GF-D8 (cell line): ENCODE results near the gene SYCE1L.
"Not testable (repeated sequence)": the region's sequence is repeated elsewhere in the genome, so short reads cannot be mapped to it uniquely, and the experiment has no call there.

Experiments
- DNase-seq: peaks from one replicate; lab custom pipeline; 2025; lab: John Stamatoyannopoulos, UW

The SYCE1L gene

GRCh38 chr16:77206533-77206932, 7.3 kb downstream of the SYCE1L start:
- DNase-seq, result no peak

DNA sequence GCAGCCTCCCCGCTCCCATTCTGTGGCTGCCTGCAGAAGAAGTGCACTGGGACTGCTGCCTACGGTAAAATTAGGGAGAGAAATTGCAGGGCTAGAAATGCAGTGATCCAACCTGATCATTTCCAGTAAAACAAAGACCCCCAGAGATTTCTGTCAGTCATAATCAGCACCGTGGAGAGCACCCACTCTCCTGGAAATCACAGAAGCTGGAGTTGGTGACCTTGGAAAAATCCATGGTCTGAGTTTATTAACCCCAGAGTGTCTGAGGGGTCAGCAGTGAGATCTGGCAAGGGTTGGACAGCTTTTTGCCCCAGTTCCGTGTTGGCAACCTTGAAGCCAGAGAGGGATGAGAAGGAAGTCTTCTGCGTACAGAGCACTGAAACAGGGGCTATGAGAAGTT, 7.8 kb downstream of the SYCE1L start:
- no peak for DNase-seq

DNA sequence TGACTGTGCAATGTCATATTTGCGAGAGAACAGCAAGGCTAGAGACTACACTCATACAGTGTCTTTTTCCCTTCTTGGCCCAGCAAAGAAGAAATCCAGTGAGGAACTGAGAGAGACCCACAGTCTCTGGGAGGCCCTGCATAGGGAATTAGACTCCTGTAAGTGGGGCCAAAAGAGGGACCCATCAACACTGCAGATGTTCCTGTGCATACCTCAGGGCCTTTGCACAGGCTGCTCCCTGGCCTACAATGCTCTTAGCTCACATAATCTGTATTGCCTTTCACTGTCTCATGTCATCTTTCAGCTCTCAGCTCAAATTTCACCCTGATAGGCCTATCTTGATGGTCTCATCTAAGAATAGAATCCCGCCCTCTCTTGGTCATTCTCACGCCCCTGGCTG, 9.2 kb downstream of the SYCE1L start:
- DNase-seq, result no peak

DNA sequence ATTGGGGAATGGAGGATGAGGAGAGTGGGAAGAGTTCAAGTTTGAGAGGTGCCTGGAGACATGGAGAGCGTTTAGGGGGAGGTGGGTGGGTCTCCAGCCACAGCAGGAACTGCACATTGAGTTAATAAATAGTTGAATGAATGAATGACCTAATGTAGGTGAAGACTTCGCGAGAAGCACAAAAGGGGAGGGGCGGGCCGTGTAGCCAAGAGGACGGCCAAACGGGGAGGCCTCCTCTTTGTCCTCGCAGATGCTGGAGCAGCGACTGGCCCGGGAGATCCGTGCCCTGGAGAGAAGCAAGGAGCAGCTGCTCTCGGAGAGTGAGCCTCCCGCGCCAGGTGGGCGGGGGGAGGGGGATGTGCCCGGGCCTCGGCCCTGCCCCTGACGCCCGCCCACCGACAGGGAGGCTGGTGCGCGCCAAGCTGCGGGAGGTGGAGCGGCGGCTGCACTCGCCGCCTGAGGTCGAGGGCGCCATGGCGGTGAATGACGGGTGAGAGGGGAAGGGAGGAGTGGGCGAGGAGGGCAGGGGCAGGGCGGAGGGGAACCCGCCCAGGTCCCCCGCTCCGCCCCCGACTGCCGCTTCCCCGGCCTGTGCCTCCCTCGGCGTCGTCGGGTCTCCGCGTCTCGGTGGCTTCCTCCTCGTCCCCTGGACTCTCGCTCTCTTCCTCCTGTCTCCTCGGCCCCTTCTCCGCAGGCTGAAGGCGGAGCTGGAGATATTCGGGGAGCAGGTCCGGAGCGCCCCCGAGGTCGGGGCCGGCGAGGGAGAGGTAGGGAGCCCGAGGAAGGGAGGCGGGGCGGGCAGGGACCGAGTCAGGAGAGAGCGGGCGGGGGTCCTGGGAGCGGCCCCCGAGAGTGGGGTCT, 12.9 kb downstream of the SYCE1L start:
- no peak for DNase-seq

DNA sequence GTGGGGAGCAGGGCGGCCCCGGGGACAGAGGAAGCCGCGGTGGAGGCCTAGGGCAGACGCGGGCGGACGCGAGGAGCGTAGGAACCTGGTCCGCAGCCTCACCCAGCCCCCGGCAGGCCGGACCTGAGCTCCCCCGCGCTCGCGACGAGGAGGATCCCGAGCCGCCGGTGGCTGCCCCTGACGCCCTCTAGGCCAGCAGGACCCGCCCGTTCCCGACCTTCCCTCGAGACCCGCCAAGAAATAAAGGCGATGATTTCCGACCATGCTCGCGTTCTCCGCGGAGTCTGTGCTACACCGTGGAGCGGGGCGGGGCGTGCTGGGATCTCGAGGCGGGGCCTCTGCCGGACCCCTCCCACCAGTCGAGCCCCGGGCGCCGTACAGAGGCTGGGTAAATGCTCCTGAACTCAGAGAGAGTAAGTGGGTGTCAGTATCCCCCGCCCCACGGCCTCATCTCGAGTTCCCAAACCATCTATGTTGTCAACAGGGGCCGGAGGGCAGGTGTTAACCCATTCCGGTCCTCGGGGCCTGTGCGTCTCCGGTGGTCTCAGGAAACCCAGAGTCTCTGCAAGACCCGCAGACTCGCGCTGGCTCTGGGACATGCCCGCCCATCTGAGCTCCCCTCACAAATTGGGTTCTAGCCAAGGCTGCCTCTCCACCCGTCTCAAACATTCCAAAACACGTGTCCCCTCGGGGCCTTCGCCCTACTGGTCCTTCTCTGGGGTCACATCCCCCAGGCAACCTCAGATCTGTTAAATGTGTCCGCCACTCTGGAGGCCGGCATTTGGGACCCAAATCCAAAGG, 13.7 kb downstream of the SYCE1L start:
- DNase-seq, result no peak

- no peak for DNase-seq
Observed at GRCh38 chr16:77213542-77214106, 14.4 kb downstream of the SYCE1L start.

DNA sequence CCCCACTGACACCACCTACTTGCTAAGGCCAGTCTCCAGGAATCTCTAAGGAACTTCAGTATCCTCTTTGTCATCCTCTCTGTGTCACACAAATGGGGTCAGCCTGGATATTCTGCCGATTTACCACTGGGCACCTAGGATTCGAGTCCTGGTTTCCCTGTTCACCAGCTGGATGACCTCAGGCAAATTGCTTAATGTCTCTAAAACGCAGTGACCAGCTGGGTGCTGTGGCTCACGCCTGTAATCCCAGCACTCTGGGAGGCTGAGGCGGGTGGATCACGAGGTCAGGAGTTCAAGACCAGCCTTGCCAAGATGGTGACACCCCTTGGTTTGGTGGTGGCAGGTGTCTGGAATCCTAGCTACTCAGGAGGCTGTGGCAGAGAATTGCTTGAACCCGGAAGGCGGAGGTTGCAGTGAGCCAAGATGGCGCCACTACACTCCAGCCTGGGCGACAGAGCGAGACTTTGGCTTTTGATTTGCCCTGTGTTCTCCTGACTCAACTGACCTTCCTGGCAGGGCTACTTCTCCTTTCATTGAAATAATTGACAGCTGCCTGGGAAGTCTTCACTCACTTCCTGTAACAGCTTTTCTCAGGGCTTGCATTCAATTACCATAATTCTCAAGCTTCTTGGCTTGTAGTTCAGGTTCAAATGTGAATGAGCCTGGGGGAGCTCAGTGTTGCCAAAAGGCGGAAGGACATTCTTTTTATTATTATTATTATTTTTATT, 15.4 kb downstream of the SYCE1L start:
- no peak for DNase-seq

- DNase-seq, result no peak
Observed at GRCh38 chr16:77219437-77219836, 20.2 kb downstream of the SYCE1L start.

DNA sequence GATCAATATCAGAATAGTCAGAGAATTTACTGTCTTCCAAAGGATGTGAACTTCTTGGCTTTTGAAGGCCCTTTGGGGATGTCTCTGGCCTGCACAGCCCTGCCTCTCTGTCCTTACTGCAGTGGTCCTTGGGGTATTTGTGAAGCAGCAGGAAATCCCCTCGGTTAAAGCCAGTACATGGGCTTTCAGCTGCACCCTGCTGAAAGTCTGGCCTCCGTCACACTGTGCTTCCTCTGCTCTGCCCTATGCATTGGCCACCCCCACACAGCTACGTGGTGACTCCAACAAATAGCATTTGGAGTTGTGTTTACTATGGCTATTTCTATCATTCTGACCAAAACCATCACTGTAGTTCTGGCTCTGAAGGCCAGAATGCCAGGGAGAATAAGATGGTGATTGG, 21.2 kb downstream of the SYCE1L start:
- no peak for DNase-seq

DNA sequence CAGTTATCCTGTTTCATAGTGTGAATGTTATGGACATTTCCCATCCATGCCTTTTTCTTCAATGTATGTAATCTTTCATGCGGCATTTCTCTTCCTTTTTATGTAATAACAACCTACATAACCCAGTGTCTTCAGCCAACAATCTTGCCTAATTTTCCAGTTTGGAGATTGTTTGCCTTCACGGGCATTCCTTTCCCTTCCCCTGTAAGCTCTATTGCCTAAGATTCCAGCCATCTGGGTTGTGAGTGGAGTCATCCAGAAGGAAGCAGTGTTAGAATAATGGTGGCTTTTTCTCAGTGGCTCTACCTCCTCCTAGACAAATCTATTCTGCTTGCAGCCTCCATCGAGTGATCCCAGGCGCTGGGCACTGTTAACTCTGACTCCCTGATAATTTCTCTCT, 22.3 kb downstream of the SYCE1L start:
- no peak for DNase-seq

GRCh38 chr16:77223184-77223583, 24.0 kb downstream of the SYCE1L start:
- no peak for DNase-seq

GRCh38 chr16:77225182-77225581, 26.0 kb downstream of the SYCE1L start:
- DNase-seq, result no peak

- no peak for DNase-seq
Observed at GRCh38 chr16:77227745-77228144, 28.5 kb downstream of the SYCE1L start.

DNA sequence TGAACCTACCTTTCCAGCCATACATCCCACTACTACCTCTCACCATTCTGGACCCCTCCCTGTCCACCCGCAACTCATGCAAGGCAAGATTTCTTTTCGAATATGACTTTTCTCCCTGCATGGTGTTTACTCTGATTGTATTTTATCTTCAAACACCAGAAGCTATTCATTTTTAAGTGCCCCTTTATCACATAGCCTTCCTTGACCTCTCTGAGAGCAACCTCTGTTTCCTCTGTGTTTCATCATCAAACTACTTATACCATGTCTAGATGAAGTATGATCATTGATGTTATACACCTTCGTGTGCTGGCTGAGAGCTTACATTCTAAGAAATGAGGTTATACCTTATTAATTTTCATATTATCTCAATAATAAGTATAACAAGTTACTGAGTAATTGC, 31.8 kb downstream of the SYCE1L start:
- DNase-seq, result no peak

DNA sequence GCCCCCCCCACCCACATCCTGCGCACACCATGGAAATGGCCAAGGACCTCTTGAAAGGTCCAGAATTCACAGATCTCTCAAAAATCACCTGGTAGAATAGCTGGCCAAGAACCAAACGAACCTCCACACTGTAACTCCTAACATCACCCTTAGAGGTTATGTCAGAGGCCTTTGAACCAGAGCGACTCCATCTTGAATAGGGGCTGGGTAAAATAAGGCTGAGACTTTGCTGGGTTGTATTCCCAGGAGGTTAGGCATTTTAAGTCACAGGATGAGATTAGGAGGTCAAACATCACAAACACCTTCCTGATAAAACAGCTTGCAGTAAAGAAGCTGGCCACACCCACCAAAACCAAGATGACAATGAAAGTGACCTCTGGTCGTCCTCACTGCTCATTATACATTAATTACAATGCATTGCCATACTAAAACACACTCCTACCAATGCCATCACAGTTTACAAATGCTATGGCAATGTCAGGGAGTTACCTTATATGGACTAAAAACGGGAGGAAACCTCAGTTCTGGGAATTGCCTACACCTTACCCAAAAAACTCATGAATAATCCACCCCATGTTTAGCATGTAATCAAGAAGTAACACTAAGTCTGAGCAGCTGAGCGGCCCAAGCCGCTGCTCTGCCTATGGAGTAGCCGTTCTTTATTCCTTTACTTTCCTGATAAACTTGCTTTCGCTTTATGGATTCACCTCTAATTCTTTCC, 34.8 kb downstream of the SYCE1L start:
- DNase-seq, result no peak

DNA sequence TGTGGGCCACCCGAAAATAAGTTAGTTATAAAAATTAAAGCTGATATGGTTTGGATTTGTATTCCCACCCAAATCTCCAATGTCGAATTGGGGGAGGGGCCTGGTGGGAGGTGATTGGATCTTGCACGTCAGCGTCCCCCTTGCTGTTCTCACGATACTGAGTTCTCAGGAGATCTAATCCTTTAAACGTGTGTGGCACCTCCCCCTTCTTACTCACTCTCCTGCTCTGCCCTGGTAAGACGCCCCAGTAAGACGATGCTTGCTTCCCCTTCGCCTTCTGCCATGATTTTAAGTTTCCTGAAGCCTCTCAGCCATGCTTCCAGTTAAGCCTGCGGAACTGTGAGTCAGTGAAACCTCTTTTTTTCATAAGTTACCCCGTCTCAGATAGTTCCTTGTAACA, 35.4 kb downstream of the SYCE1L start:
- no peak for DNase-seq

- DNase-seq, result peak; percentile 28
Observed at GRCh38 chr16:77236063-77236511, 36.9 kb downstream of the SYCE1L start.

DNA sequence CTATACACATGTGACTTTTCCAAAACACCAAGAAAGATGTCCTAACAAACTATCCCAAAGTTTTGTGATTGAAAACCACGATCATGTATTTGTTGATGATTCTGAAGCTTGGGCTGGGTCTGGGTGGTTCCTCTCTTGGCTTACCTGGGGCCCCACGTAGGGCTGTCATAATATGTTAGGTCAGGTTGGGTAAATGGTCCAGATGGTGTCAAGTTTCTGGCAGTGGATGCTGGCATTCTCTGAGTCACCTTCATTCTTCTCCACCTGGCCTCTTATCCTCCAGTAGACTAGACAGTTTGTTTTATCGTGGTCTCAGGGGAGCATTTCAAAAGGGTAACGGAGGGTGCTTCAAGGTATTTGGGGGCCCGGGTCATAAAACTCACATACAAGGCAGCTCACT, 39.4 kb downstream of the SYCE1L start:
- DNase-seq, result no peak

- not testable (repeated sequence) for DNase-seq
Observed at GRCh38 chr16:77242471-77242870, 43.3 kb downstream of the SYCE1L start.

DNA sequence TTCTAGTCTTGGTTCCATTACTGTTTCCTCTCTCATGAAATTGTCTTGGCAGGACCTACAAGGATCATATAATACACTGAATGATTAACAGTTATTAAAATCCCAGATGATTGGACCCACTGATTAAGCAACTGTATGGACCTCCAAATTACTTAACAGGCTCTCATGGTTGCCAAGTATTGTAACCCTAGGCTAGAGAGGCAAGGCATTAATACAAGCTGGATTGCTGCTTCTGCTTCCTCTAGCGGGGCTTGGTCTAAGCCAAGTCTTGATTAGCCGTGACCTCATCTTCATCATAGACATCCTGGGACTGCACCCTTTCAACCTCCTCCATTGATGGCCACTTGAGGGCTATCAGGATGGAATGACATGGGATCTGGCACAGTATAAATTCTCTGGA, 46.9 kb downstream of the SYCE1L start:
- DNase-seq, result no peak

- no peak for DNase-seq
Observed at GRCh38 chr16:77250400-77250799, 51.2 kb downstream of the SYCE1L start.
